ENCODE measurements around the gene HECTD4. TPM values are rescaled to one million over a fixed set of nuclear protein-coding genes. Genes with fewer than 3 reads are reported as not detected.
A peak's percentile ranks its signal among the peaks of the same experiment; 100 is the strongest.
"Not testable (repeated sequence)": the region's sequence is repeated elsewhere in the genome, so short reads cannot be mapped to it uniquely, and the experiment has no call there.

The HECTD4 gene
- total RNA-seq, 2 donors from 2014 or later: 30.8 to 33.1 TPM

DNA sequence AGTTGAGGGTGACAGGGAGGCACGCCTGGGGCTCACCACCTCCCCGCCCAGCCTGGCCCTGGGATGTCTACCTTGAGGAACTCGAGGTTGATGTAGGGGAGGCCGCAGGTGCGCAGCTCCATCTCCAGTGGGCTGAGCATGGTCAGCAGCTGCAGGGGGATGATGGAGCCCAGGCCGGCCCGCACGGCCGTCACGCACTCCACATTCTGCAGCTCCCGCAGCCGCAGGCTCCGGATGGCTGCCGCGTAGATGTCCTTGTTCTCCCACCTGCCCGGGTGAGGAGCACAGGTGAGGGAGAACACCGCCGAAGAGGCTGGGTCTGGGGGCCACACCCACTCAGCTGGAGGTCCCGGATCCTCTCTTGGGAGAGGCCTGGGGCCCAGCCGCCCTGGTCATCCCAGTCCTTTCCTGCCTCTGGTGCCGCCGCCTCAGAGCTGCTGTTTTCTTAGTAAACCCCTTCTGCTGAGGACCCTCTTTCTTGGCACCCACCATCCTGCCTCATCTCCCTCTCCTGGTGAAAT lies 218.7 kb downstream of the HECTD4 start:
- peaks cover 47% of the 10 kb centered on the region for H3K36me3 Mint-ChIP-seq (ENCODE audit: low read depth)
- H3K4me1 Mint-ChIP-seq: no peaks in the 10 kb centered on the region
- no peaks in the 10 kb centered on the region for H3K9me3 Mint-ChIP-seq
- no peaks in the 10 kb centered on the region for H3K27me3 Mint-ChIP-seq
- no peak overlapping the region for H3K4me3 Mint-ChIP-seq
- no peak for ATAC-seq (replicated peaks)
- H3K27ac Mint-ChIP-seq: no peak overlapping the region

DNA sequence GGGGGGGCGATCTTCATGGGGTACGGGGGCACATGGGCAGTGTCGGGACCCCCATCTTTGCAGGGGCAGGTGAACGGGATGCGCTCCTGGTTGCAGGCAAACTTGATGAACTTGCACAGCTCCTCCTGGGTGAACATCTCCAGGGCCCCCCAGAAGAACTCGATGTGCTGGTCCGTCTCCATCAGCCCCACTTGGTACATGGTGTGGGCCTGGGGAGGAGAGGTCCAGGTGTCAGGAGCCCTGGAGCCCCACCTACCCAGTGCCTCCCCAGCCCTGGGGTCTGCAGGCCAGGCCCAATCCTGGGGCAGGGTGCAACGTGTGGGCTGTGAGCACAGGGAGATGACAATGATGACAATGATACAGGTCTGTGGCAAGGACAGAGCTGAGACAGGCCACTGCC lies 219.2 kb downstream of the HECTD4 start:
- peaks cover 52% of the 10 kb centered on the region for H3K36me3 Mint-ChIP-seq (ENCODE audit: low read depth)
- ATAC-seq (replicated peaks): no peak
- peaks cover 4% of the 10 kb centered on the region for H3K4me1 Mint-ChIP-seq
- H3K27ac Mint-ChIP-seq: peak overlapping the region; percentile 36
- peaks cover 4% of the 10 kb centered on the region for H3K9me3 Mint-ChIP-seq
- H3K27me3 Mint-ChIP-seq: no peaks in the 10 kb centered on the region
- H3K4me3 Mint-ChIP-seq: no peak overlapping the region

- Mint-ChIP-seq H3K27me3 (no peaks in the 10 kb centered on the region), H3K9me3 (peaks cover 9% of the 10 kb centered on the region), H3K36me3 (ENCODE audit: low read depth) (peaks cover 59% of the 10 kb centered on the region), H3K4me3 (no peak overlapping the region), H3K27ac (peak overlapping the region; percentile 36), H3K4me1 (peaks cover 9% of the 10 kb centered on the region)
- no peak for ATAC-seq (replicated peaks)
These were observed 219.9 kb downstream of the HECTD4 start for GRCh38 chr12:112162241-112162790.

GRCh38 chr12:112161711-112162110 lies 220.5 kb downstream of the HECTD4 start:
- no peaks in the 10 kb centered on the region for H3K27me3 Mint-ChIP-seq
- peaks cover 65% of the 10 kb centered on the region for H3K36me3 Mint-ChIP-seq (ENCODE audit: low read depth)
- no peak for ATAC-seq (replicated peaks)
- H3K4me3 Mint-ChIP-seq: no peak overlapping the region
- H3K27ac Mint-ChIP-seq: peak overlapping the region; percentile 44
- peaks cover 9% of the 10 kb centered on the region for H3K9me3 Mint-ChIP-seq
- peaks cover 12% of the 10 kb centered on the region for H3K4me1 Mint-ChIP-seq

- ATAC-seq (replicated peaks): no peak
- Mint-ChIP-seq H3K9me3 (peaks cover 12% of the 10 kb centered on the region), H3K27ac (peak overlapping the region; percentile 44), H3K4me1 (peaks cover 18% of the 10 kb centered on the region), H3K36me3 (ENCODE audit: low read depth) (peaks cover 76% of the 10 kb centered on the region), H3K27me3 (no peaks in the 10 kb centered on the region), H3K4me3 (no peak overlapping the region)
These were observed 221.6 kb downstream of the HECTD4 start for GRCh38 chr12:112160611-112161010.

DNA sequence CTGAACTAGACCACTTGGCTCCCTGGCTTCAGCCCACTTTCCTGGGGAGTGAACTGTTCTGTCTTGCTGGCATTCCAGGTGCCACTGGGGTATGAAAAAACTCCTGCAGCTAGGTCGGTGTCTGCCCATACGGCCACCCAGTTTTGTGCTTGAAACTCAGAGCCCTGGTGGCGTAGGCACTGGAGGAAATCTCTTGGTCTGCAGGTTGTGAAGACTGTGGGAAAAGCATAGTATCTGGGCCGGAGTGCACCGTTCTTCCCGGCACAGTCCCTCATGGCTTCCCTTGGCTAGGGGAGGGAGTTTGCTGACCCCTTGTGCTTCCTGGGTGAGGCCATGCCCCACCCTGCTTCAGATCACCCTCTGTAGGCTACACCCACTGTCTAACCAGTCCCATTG lies 223.1 kb downstream of the HECTD4 start:
- H3K27me3 Mint-ChIP-seq: no peaks in the 10 kb centered on the region
- peaks cover 91% of the 10 kb centered on the region for H3K36me3 Mint-ChIP-seq (ENCODE audit: low read depth)
- peaks cover 12% of the 10 kb centered on the region for H3K9me3 Mint-ChIP-seq
- peak overlapping the region; percentile 45 for H3K4me3 Mint-ChIP-seq
- peak overlapping the region; percentile 83 for H3K27ac Mint-ChIP-seq
- ATAC-seq (replicated peaks): no peak
- peaks cover 18% of the 10 kb centered on the region for H3K4me1 Mint-ChIP-seq

DNA sequence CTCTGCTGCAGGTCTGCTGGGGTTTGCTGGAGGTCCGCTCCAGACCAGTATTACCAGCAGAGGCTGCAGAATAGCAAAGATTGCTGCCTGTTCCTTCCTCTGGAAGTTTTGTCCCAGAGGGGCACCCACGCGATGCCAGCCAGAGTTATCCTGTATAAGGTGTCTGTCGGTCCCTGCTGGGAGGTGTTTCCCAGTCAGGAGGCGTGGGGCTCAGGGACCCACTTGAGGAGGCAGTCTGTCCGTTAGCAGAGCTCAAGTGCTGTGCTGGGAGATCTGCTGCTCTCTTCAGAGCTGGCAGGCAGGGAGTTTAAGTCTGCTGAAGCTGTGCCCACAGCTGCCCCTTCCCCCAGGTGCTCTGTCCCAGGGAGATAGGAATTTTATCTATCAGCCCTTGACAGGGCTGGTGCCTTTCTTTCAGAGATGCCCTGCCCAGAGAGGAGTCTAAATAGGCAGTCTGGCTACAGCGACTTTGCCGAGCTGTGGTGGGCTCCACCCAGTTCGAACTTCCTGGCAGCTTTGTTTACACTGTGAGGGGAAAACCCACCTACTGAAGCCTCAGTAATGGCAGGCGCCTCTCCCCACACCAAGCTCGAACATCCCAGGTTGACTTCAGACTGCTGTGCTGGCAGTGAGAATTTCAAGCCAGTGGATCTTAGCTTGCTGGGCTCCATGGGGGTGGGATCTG lies 223.6 kb downstream of the HECTD4 start:
- Mint-ChIP-seq H3K4me1 (peaks cover 18% of the 10 kb centered on the region), H3K9me3 (peaks cover 12% of the 10 kb centered on the region), H3K36me3 (ENCODE audit: low read depth) (peaks cover 96% of the 10 kb centered on the region), H3K4me3 (peak overlapping the region; percentile 45), H3K27ac (peak overlapping the region; percentile 83)
- ATAC-seq (replicated peaks): peak; percentile 43
- not testable (repeated sequence) for H3K27me3 Mint-ChIP-seq

DNA sequence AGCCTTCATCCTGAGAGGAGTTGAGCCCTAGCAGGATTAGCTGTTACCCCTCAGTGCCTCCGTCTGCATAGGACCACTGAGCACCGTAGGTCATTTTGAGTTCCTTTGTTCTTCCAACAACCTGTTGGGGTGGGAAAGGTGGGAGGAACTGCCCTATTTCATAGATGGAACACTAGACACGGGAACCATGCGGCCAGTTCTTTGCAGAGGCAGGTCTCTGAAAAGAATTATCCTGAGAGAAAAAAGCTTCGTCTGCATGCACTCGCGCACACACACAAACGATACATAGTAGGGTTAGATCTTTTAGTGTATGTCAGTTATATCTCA lies 228.4 kb downstream of the HECTD4 start:
- H3K4me1 Mint-ChIP-seq: peaks cover 18% of the 10 kb centered on the region
- no peak overlapping the region for H3K27ac Mint-ChIP-seq
- H3K9me3 Mint-ChIP-seq: peaks cover 12% of the 10 kb centered on the region
- H3K27me3 Mint-ChIP-seq: no peaks in the 10 kb centered on the region
- ATAC-seq (replicated peaks): no peak
- H3K36me3 Mint-ChIP-seq (ENCODE audit: low read depth): peaks cover 100% of the 10 kb centered on the region
- H3K4me3 Mint-ChIP-seq: no peak overlapping the region

DNA sequence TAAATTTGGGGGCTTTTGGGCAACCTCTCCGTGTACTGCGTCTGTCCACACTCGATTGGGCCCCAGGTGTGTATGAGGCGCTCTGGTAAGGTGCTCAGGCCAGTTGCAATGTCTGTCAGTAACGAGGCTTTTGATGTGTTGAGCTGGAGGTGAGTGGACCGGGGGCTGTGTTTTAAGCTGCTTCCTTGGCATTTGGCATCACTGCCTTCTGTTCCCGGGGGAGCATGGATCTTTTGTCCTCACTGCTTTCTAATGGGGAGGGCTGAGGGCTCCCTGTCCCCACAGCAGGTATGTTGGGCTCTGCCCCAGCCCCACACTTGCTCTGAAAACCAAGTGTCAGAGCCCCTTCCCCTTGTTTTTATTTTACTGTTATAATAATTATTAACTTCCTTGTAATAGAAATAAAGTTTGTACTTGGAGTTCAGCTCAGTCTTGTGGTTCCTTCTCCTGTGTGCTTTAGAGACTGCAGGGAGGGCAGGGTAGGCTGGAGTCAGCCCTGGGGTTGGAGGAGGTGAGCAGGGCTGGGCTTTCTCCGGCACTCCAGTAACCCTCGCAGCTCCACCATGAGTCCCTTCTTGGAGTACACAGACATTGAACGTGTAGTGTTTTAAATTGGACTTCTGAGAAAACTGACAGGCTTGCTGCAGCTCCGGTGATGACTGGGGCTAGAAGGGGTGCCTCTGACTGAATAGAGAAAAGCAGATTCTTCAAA lies 228.9 kb downstream of the HECTD4 start:
- Mint-ChIP-seq H3K4me3 (no peak overlapping the region), H3K9me3 (peaks cover 11% of the 10 kb centered on the region), H3K4me1 (peaks cover 17% of the 10 kb centered on the region), H3K27ac (peak overlapping the region; percentile 61), H3K27me3 (no peaks in the 10 kb centered on the region), H3K36me3 (ENCODE audit: low read depth) (peaks cover 100% of the 10 kb centered on the region)
- no peak for ATAC-seq (replicated peaks)

GRCh38 chr12:112151766-112152541 lies 230.3 kb downstream of the HECTD4 start:
- Mint-ChIP-seq H3K36me3 (ENCODE audit: low read depth) (peaks cover 98% of the 10 kb centered on the region), H3K27ac (peak overlapping the region; percentile 61), H3K27me3 (no peaks in the 10 kb centered on the region), H3K9me3 (peaks cover 4% of the 10 kb centered on the region), H3K4me3 (no peak overlapping the region), H3K4me1 (peaks cover 7% of the 10 kb centered on the region)
- no peak for ATAC-seq (replicated peaks)

DNA sequence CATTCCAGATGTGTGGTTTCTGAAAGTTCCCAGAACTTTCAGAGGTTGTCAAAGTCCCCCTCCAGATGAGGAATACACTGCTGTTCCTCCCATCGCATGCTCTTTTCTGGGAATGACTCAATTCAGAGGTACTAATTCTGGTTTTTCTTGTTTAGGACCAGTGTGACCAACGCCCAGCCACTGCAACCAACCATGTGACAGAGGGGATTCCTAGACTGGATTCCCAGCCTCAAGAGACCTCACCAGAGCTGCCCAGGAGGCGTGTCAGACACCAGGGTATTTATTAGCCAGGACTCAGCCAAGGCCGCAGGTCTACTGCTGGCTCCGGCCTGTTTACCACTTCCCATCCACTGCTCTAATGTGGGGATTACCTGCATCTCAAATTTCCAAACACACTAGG lies 232.6 kb downstream of the HECTD4 start:
- no peak overlapping the region for H3K27ac Mint-ChIP-seq
- no peaks in the 10 kb centered on the region for H3K4me1 Mint-ChIP-seq
- H3K4me3 Mint-ChIP-seq: no peak overlapping the region
- H3K9me3 Mint-ChIP-seq: no peaks in the 10 kb centered on the region
- ATAC-seq (replicated peaks): no peak
- H3K36me3 Mint-ChIP-seq (ENCODE audit: low read depth): peaks cover 98% of the 10 kb centered on the region
- H3K27me3 Mint-ChIP-seq: no peaks in the 10 kb centered on the region

GRCh38 chr12:112148031-112148513 lies 234.2 kb downstream of the HECTD4 start:
- Mint-ChIP-seq H3K27me3 (no peaks in the 10 kb centered on the region), H3K4me3 (no peak overlapping the region), H3K27ac (no peak overlapping the region), H3K4me1 (no peaks in the 10 kb centered on the region), H3K9me3 (no peaks in the 10 kb centered on the region), H3K36me3 (ENCODE audit: low read depth) (peaks cover 98% of the 10 kb centered on the region)
- ATAC-seq (replicated peaks): no peak

GRCh38 chr12:112146123-112146522 lies 236.1 kb downstream of the HECTD4 start:
- ATAC-seq (replicated peaks): no peak
- Mint-ChIP-seq H3K27ac (peak overlapping the region; percentile 48), H3K9me3 (no peaks in the 10 kb centered on the region), H3K36me3 (ENCODE audit: low read depth) (peaks cover 98% of the 10 kb centered on the region), H3K27me3 (no peaks in the 10 kb centered on the region), H3K4me1 (no peaks in the 10 kb centered on the region), H3K4me3 (no peak overlapping the region)

DNA sequence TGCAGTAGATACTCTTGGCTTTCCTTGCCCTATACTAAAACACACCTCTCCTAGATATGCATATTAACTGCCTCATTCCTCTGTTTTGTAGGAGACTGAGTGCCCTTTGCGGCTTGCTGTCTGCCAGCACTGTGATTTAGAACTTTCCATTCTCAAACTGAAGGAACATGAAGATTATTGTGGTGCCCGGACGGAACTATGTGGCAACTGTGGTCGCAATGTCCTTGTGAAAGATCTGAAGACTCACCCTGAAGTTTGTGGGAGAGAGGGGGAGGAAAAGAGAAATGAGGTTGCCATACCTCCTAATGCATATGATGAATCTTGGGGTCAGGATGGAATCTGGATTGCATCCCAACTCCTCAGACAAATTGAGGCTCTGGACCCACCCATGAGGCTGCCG lies 241.5 kb downstream of the HECTD4 start:
- H3K27me3 Mint-ChIP-seq: no peaks in the 10 kb centered on the region
- no peaks in the 10 kb centered on the region for H3K4me1 Mint-ChIP-seq
- no peaks in the 10 kb centered on the region for H3K9me3 Mint-ChIP-seq
- no peak overlapping the region for H3K4me3 Mint-ChIP-seq
- peaks cover 94% of the 10 kb centered on the region for H3K36me3 Mint-ChIP-seq (ENCODE audit: low read depth)
- H3K27ac Mint-ChIP-seq: no peak overlapping the region
- ATAC-seq (replicated peaks): no peak
